NCI-H2227 (cell line): ENCODE results near the gene JUN.

Source experiments
- DNase-seq: peaks from one replicate; lab custom pipeline; 2025; ENCODE audit not compliant: unreplicated experiment; lab: John Stamatoyannopoulos, UW

Gene JUN

DNA sequence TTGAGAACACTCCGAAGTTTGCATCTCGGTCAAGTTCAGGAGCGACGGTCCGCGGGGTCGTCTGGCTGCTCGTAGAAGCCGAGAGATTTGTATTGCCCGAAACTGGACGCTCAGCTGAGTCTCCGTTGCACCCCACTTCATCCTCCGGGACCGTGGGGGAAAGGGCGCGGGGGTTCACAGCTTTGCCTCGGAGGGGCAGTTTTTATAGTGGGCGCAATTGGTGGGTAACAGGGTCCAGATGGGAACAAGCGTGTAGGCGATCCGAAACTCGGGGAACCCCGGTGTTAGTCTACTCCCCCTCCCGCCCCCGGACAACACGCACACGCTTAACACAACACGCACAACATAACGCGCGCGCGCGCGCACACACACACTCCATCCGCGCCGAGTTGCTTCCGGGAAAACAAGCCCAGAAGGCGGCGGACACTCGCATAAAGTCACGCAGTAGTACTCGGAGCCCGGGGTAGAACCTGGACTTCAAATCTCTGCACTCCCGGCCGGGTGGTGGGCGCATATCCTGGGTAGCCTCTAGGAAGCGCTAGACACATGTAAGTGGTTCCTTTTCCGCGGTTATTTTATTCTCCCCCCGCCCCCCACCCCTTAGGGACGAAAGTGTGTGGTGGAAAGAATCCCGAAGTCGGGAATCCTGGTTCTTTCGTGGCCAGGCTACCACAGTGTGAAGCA is 1.1 kb upstream of the JUN start:
- peak; percentile 73 for DNase-seq

DNA sequence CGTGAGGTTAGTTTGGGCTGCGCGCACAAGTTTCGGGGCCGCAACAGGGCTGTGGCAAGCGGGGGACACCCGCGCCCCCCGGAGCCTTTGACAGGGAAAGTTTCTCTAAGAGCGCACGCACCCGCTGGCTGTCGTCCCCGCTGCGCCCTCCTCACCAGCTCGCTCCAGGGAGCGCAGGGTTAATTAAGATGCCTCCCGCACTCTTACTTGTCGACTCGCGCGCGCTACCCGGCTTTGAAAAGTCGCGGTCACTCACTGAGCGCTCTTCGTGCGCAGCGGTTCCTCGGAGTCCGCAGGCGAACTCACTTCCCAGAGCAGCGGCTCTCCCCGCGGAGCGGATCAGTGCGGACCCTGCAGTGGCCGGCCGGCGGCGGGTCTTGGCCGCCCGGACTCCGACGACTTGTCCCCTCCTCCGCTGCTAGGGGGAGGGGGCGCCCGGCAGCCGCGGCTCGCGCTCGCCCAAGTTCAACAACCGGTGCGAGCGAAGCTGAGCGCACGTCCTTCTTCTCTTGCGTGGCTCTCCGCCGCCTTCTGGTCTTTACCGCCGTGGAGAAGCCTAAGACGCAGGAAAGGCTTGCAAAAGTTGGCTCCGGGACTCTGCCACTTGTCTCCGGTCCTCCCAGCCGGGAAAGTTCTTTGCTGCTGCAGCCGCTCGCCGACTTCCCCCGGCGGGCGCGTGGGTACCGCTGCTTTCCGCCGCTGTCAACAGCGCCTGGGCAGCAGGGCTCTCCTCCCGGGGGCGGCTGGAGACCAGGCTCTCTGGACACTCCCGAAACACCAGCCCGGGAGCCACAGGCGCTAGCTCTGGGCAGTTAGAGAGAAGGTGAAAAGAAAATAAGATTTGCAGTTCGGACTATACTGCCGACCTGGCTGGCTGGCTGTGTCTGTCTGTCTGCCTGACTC is 506 bp downstream of the JUN start:
- DNase-seq, result peak; percentile 69

DNA sequence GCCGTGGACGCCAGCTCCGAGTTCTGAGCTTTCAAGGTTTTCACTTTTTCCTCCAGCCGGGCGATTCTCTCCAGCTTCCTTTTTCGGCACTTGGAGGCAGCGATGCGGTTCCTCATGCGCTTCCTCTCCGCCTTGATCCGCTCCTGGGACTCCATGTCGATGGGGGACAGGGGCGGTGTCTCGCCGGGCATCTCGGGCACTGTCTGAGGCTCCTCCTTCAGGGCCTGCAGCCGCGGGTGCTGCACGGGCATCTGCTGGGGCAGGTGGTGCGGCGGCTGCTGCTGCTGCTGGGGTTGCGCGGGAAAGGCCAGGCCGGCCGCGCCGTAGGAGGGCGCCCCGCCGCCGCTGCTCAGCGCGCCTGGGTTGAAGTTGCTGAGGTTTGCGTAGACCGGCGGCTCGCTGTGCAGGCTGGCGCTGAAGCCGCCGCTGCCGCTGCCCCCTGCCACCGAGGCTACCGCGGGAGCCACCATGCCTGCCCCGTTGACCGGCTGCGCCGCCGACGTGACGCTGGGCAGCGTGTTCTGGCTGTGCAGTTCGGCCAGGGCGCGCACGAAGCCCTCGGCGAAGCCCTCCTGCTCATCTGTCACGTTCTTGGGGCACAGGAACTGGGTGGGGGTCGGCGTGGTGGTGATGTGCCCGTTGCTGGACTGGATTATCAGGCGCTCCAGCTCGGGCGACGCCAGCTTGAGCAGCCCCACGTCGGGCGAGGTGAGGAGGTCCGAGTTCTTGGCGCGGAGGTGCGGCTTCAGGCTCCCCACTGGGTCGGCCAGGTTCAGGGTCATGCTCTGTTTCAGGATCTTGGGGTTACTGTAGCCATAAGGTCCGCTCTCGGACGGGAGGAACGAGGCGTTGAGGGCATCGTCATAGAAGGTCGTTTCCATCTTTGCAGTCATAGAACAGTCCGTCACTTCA is 1.4 kb downstream of the JUN start:
- DNase-seq, result peak; percentile 49

DNA sequence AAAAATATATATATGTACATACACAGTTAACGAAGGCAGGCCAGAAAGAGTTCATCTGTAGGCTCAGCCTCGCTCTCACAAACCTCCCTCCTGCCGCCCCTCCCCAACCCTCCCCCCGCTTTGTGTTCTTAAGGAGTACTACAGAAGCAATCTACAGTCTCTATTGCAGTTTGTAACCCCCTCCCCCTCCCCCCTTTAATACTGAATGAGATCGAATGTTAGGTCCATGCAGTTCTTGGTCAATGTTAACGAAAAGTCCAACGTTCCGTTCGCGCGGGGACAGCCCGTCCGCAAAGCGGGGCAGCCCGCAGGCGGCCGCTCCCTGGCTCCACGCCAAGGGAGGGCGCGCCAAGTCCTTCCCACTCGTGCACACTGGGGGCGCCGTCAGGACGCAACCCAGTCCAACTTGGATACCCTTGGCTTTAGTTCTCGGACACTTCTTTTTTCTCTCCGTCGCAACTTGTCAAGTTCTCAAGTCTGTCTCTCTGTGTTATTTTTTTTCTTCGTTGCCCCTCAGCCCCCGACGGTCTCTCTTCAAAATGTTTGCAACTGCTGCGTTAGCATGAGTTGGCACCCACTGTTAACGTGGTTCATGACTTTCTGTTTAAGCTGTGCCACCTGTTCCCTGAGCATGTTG is 2.2 kb downstream of the JUN start:
- peak; percentile 75 for DNase-seq

DNA sequence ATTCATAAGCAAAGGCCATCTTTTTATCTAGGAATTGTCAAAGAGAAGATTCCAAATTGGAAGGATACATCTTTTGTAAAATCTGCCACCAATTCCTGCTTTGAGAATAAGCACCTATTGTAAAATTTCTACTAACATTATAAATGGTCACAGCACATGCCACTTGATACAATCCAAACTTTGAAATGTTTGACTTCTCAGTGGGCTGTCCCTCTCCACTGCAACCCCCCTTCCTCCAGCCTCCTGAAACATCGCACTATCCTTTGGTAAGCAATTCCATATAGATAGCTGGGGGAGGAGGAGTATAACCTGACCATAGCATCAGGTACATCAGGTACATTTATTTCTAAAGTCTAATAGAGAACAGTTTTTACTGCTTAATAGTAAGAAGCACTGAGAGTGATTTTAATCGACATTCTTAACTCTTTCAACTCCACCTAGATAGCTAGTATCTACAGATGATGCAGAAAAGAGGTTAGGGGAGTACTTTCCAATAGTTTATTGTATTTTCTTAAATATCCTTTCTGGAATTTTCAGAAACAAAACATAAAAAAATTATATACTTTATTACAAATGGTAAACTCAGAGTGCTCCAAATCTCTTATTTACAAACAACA is 2.9 kb downstream of the JUN start:
- no peak for DNase-seq

DNA sequence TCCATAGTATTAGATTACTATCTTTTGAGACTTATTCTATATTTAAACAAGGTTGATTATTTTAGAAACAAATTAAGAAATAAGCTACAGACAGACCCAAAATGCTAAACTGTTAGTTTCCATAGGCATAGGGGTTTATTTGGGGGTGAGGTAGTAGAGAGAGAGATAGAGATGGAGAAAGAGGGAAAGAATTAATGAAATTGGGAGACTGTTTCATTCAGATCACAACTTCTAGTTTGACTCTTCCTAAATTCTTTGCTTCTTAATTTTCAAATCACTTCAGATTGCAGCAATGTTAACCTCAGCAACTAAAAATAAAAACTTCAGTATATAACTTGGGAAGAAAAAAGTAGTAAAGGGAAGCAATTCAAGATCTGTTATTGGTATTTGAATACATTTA is 3.4 kb downstream of the JUN start:
- DNase-seq, result no peak

DNA sequence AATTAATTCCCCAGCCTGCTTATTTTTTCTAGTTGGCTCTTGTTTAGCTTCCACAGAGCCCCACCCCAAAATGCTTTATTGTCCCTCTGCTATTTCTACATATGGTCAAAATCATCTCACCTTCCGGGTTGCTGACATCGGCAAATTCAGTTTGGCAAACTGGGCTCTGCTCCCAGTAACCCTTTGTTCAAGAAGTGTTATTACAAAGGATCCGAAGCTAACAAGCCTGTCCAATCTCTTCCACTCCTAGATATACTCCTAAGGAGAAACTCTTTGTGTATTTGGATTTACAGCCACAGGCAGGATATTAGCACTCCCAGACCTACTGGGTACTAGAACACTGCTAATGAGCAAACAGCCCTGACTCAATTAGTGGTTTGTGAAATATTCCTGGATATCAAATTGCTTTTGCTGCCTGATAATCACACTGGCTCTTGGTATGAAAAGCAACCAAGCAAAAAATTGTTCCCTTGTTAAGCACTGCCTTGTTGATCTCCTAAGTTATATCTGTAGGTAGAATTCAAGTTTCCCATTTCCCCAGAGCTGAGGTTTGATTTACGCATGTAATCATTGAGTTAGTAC is 4.0 kb downstream of the JUN start:
- no peak for DNase-seq

DNA sequence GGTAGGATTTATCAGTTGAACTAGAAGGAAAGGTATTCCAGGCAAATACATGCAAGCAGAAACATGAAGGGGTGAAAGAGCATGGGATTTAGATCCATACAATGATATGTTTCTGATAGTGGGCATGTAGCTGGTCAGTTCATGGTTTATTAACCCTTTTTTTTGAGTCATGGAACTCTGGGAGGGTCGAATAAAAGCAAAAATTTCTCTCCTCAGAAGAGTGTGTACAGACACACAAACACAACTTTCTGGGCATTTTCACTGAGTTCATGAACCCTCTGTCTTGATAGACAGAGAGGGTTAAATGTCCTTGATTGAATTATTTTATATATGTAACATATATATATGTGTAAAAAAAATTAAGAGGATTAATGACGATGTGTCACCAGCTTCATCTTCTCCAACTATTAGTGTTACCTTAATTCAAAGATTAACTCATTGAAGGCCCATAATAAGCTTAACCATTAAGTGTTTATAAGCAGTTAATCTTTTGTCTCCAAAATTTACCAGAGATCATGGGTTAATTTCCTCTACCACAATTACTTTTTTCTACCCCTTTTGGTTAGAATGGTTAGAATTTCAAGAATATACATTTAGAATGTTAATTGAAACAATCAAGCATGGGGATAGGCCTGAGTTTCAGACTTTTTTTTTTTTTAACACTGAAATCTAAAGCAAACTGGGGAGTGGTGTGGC is 4.6 kb downstream of the JUN start:
- no peak for DNase-seq

DNA sequence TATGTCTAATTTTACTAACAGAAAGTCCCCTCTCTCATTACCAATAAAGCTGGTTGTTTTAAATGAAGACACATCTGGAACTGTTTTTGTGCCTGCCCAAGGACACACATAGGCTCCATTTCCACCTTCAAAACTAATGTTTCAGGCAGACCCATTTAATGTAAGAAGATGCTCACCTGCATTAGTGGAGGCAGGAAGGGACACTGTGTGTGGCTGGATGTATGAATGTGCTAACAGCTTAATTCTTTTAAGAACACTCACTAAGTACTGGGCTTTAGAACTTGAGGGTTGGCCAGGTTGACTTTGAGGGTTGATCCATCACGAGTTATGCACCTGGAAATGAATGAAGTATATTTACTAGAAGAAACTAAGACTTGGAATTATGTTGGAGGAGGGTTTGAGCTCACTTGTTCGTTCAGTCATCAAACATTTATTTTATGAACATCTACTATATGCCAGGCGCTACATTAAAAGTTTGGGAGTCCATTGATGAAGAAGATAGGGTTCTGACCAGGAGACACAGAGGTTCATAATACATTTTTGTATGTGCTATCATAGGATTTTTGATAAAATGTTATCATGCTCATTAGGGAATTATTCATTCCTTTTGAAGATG is 5.4 kb downstream of the JUN start:
- no peak for DNase-seq

DNA sequence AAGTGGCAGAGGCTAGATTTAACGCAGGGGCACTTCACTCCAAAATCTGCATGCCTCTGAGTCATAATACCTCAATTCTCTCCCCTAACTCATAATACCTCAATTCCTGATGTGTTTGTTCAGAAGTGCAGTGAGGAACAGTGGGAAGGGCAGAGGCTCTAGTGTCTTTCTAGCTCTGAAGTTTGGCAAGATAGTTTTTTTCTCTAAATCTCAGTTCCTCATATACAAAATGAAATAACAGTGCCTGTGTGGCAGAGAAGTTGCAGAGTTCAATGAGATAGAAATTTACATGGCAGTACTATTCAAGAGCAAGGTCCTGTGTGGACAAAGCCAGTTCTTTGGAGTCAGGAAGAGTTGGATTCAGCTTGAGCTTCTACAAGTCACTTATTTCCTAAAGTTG is 9.8 kb downstream of the JUN start:
- no peak for DNase-seq

DNA sequence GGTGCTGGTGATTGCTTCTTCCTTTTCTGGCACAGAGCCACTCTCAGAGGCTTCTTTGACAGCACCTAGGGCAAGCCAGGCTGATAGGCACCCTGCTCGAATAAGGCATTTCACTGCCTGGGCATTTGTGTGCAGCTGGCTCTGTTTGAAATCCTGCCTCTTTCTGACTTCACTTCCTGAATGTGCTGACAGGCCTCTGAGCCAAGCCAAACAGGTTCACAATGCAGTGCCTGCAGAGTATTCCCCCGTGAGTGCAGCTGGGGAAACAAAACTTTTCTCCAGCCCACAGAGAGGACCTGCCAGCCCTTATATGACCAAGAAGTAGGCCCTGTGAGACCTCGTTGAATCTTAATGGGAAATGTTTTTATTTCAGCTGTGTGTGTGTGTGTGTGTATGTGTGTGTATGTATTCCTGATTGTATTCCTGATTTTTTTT is 10.4 kb downstream of the JUN start:
- no peak for DNase-seq

DNA sequence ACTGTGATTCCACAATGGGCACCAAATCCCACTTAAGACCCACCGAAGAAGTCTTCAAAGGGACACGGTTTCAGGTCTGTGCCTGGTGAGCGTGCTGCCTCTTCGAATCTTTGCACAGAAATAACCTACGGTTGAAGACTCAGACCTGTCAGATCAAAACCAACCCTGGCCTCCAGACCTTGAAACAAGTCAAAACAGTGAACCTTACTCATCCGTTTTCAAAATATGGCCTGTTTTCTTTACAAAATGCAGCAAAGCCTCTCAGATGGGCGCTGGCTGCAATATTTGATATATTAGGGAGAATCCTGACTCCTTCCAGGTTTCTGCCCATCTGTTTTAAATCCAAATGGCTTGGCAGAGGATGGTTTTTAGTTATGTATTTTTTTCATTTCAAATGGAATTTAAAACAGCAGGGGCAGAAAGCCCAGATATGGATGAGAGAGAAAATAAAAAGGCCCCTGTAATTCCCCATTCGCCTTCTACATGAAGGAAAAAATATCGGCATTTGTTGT is 14.0 kb downstream of the JUN start:
- no peak for DNase-seq

DNA sequence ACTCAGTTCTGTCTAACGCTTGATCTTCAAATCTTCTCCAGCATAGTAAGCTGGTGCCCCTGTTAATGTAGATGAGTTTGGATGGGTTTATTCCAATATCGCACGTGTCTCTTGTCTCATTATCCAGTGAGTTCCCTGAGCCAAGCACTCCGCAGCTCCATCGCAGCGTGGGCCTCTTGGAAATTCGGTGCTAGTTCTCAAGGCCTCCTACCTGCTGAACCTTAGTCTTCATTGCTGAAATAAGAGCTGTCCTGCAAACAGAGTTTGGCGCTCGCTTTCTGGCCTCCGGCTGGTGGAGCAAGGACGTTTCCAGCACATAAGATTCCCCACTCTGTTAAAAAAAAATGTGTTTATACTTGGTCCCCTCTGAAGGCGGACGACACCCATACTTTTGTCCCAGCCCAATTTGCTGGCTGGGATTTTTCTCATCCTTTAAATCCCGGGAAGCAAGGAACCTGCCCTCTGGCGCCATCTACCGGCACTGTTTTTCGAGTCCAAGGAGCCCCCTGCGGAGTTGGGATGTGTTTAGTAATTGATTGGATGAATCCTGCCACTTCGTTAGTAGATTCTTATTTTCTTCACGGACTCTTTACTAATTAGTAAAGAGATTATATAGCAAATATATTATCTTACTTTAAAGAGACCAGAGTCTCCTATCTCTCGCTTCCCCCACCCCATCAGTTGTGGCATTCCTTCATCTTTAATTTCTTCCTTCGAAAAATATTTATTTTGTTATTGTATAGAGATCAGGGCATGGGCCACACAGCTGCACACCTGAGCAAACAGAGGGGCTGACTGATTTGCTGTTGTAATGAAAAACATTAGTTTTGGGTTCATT is 14.7 kb downstream of the JUN start:
- peak; percentile 71 for DNase-seq

DNA sequence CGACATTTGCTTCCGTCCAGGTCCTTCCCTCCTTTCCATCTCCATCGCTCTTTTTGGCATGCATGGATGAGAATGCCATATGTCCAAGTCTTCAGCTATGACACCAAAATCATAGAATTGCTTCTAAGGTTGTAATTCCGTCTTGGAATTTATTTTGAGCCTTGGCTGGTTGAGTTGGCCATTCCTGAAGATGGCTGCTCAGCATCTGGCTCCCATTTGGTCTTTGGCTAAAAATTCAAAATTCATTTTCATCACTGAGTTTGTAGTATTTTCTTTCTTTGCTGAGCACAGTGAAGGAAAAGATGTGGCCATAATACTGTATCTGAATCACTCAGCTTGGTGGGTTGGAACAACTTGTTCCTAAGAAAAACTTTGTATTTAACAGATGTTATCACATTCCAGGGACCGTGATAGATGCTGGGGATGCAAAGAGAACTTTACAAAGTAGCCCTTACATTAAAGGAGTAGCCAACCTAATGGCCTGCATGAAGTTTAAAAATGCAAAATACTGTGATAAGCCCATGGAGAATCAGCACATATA is 15.6 kb downstream of the JUN start:
- no peak for DNase-seq

DNA sequence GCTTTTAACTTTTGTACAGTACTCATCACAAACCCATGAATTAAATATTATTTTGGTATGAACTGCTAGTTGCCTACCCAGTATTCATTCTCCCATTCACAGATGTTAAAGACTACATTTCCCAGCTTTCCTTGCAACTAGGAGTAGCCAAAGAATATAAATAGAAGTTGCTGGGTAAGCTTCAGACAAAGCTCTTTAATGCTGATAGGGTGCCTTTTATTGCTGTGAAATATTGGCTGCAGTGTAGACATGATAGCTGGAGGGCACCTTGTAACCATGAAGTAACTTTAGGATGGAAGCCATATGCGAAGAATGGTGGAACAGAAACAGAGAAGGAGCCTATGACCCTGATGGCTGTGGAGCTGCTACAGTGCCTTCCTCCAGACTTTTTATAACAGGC is 16.7 kb downstream of the JUN start:
- no peak for DNase-seq

DNA sequence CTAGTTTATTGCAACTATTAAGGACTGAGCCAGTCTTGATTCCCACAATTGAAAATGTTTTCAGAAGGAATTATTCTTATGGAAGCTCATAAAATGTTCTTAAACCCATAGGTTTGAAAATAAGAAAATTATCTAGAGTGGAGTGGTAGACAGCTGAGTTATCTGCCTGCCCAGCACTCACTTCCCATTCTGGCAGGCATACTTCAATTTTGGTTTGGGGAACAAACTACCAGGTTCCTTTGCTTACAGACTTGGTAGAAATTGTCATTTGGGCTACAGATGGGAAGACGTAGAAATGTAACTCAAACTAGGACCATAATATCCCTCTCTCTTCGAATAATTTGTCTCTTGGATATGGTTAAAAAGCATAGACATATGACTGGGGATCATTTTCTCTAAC is 18.4 kb downstream of the JUN start:
- no peak for DNase-seq

DNA sequence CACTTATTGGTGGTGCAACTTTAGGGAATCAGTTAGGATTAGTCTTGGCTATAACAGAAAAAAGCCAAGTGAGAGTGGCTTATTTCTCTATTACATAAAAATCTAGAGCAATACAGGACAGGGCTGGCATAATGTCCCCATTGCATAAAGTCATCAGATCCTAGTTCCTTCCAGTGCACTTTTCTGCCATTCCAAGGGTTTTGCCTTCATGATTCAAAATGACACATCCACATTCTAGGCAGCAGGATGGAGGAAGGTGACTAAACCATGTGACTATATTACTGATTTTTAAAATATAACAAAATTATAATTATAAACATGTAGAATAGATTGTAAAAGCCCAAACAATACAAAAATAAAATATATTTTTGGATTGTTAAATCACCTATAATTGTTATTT is 18.8 kb downstream of the JUN start:
- DNase-seq, result no peak
